ENCODE data around the gene GADD45B. TPM values are rescaled to one million over a fixed set of nuclear protein-coding genes. Genes with fewer than 3 reads are reported as not detected.

Gene GADD45B
- total and polyA plus RNA-seq, 2 of the 4 experiments (the other 2 are of a cell fraction) = 30.1 to 106 TPM

DNA sequence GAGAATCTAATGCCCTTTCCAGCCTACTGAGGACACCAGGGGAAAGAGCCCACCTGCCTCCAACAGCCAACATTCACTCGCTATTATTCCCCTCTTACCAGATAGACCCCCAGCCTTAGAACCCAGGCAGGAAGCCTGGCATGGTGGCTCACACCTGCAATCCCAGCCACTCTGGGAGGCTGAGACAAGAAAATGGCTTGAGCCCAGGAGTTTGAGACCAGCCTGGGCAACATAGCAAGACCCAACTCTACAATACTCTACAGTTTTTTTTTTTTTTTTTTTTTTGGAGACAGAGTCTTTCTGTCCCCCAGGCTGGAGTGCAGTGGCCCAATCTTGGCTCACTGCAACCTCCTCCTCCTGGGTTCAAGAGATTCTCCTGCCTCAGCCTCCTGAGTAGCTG, 15.7 kb upstream of the GADD45B start:
- ChIA-PET POLR2A (ENCODE audit: unreplicated experiment) (no interaction called here), CTCF (no interaction called here)
- in situ Hi-C loops (cut with MboI; ENCODE audit: low sequenced_read_pairs) (no loop called here), intact Hi-C loops (cut with micrococcal nuclease) (no loop called here), dilution Hi-C loops (cut with HindIII; ENCODE audit: low sequenced_read_pairs, unreplicated experiment) (no loop called here)
- no peak overlapping the region for H3K4ac ChIP-seq (ENCODE audit: low read depth, low read length)
- no peak overlapping the region for H4K91ac ChIP-seq (ENCODE audit: insufficient read depth, low read depth, low read length)
- H3K4me2 ChIP-seq (ENCODE audit: low read depth, low read length) = no peak overlapping the region
- H4K20me1 ChIP-seq (ENCODE audit: insufficient read depth, low read length) = peaks cover 6% of the 10 kb centered on the region
- ATAC-seq (ENCODE audit: low read depth) = no peak
- no CpG with 5 or more reads among the region's 1 CpG for WGBS, 2 experiments (ENCODE audit: extremely low coverage in 2 of 2, insufficient read length in 1 of 2)
- peaks cover 0 to 15% of the 10 kb centered on the region in 2 experiments; a peak in 1 of 4 replicates for H3K79me1 ChIP-seq (ENCODE audit: low read depth in 1 of 2, low read length in 2 of 2)
- TF ChIP-seq BHLHE40 (IDR thresholded peaks at IDR 0.05; ENCODE audit: low read depth, low read length) (no peak), POLR2A (IDR thresholded peaks at IDR 0.05; ENCODE audit: low read depth, low read length) (no peak), CHD1 (IDR thresholded peaks at IDR 0.05; ENCODE audit: low read depth, low read length) (no peak), FOS (IDR thresholded peaks at IDR 0.05; ENCODE audit: low read depth, low read length) (no peak), RFX5 (IDR thresholded peaks at IDR 0.05; ENCODE audit: low read depth, low read length) (no peak), RAD21 (IDR thresholded peaks at IDR 0.05; ENCODE audit: low read length) (no peak), NFE2L2 (IDR thresholded peaks at IDR 0.05; ENCODE audit: low read depth, low read length) (no peak), RCOR1 (IDR thresholded peaks at IDR 0.05; ENCODE audit: insufficient replicate concordance, low read length) (no peak), CTCF (conservative IDR thresholded peaks at IDR 0.05; ENCODE audit: low read depth, low read length) (no peak), MAZ (IDR thresholded peaks at IDR 0.05; ENCODE audit: borderline replicate concordance, low read depth, low read length) (no peak), SMC3 (IDR thresholded peaks at IDR 0.05; ENCODE audit: low read depth, low read length) (no peak), CEBPB (IDR thresholded peaks at IDR 0.05; ENCODE audit: low read depth, low read length) (no peak), MAFK (IDR thresholded peaks at IDR 0.05; ENCODE audit: low read depth, low read length) (no peak), MXI1 (IDR thresholded peaks at IDR 0.05; ENCODE audit: borderline replicate concordance, low read depth, low read length) (no peak)
- TF ChIP-seq, protein P1, sequence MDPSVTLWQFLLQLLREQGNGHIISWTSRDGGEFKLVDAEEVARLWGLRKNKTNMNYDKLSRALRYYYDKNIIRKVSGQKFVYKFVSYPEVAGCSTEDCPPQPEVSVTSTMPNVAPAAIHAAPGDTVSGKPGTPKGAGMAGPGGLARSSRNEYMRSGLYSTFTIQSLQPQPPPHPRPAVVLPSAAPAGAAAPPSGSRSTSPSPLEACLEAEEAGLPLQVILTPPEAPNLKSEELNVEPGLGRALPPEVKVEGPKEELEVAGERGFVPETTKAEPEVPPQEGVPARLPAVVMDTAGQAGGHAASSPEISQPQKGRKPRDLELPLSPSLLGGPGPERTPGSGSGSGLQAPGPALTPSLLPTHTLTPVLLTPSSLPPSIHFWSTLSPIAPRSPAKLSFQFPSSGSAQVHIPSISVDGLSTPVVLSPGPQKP (IDR thresholded peaks at IDR 0.05; ENCODE audit: borderline replicate concordance, low read depth, low read length) = no peak
- TF ChIP-seq, protein P2, sequence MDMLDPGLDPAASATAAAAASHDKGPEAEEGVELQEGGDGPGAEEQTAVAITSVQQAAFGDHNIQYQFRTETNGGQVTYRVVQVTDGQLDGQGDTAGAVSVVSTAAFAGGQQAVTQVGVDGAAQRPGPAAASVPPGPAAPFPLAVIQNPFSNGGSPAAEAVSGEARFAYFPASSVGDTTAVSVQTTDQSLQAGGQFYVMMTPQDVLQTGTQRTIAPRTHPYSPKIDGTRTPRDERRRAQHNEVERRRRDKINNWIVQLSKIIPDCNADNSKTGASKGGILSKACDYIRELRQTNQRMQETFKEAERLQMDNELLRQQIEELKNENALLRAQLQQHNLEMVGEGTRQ (IDR thresholded peaks at IDR 0.05; ENCODE audit: low read depth, low read length) = no peak
- no peak overlapping the region for H3K4me3 ChIP-seq (ENCODE audit: insufficient read depth, low read depth, low read length)
- H3K23ac ChIP-seq (ENCODE audit: low read depth, low read length) = no peak overlapping the region
- no TSS peak for BruUV-seq (replicated peaks)
- no peak overlapping the region for H3K18ac ChIP-seq (ENCODE audit: low read depth, low read length)
- DNase-seq = no peak
- H3K27me3 ChIP-seq (ENCODE audit: control insufficient read depth, insufficient read depth, low read length) = no peaks in the 10 kb centered on the region
- no peak overlapping the region for H3K27ac ChIP-seq (ENCODE audit: insufficient read depth, low read length)
- H2BK5ac ChIP-seq (ENCODE audit: low read depth, low read length, poor library complexity, severe bottlenecking) = no peak overlapping the region
- H3K56ac ChIP-seq (ENCODE audit: extremely low read depth, insufficient read depth, low read length) = no peak overlapping the region
- no peak overlapping the region for H3K9ac ChIP-seq (ENCODE audit: low read depth, low read length)
- no peak overlapping the region for H2AK5ac ChIP-seq (ENCODE audit: low read depth, low read length)
- H4K5ac ChIP-seq (ENCODE audit: low read depth, low read length) = no peak overlapping the region
- no peak overlapping the region for H3K14ac ChIP-seq (replicated peaks; ENCODE audit: low read depth, low read length)
- H2BK120ac ChIP-seq (ENCODE audit: low read depth, low read length) = no peak overlapping the region
- no peak overlapping the region for H4K8ac ChIP-seq (ENCODE audit: low read depth in 2 of 2, low read length in 2 of 2)
- no peaks in the 10 kb centered on the region for H3K36me3 ChIP-seq (ENCODE audit: control insufficient read depth, insufficient read depth, low read length)
- H3K4me1 ChIP-seq (ENCODE audit: control insufficient read depth, insufficient read depth, low read length) = peaks cover 3% of the 10 kb centered on the region; the same call in 1 of the 2 replicates
- no peak overlapping the region for H2AK9ac ChIP-seq (replicated peaks; ENCODE audit: low read depth, low read length, poor library complexity)
- H3K9me3 ChIP-seq (ENCODE audit: control insufficient read depth, insufficient read depth, low read length) = no peaks in the 10 kb centered on the region
- no peak overlapping the region for H2BK15ac ChIP-seq (ENCODE audit: low read depth, low read length)
- no peak overlapping the region for H2BK20ac ChIP-seq (ENCODE audit: low read depth, low read length)
- 0 out of 2 replicates have a peak, but pooled peaks cover 2% of the 10 kb centered on the region for H3K9me1 ChIP-seq (ENCODE audit: insufficient read depth, low read length)
- H2AFZ ChIP-seq (replicated peaks; ENCODE audit: low read length, poor library complexity) = no peak overlapping the region

Data from IMR-90 (cell line).